GM21360 (cell line): ENCODE results near the gene TST.

Experiments used
- ATAC-seq: cut with Tn5 transposase; IDR thresholded peaks from one replicate; pipeline ENCODE4 v1.9.1; 2021; ENCODE audit warnings: mild to moderate bottlenecking, moderate library complexity; ENCODE audit not compliant: unreplicated experiment

TST gene

GRCh38 chr22:37016134-37016910, 2.9 kb downstream of the TST start:
- no peak for ATAC-seq

GRCh38 chr22:37015587-37015878, 3.7 kb downstream of the TST start:
- ATAC-seq = no peak

- ATAC-seq = no peak
Measured at GRCh38 chr22:37014835-37015586, 4.2 kb downstream of the TST start.

- ATAC-seq = no peak
Measured at GRCh38 chr22:37014415-37014806, 4.8 kb downstream of the TST start.

- no peak for ATAC-seq
Measured at GRCh38 chr22:37012956-37013355, 6.3 kb downstream of the TST start.

- no peak for ATAC-seq
Measured at GRCh38 chr22:37012262-37012904, 6.9 kb downstream of the TST start.

GRCh38 chr22:37011472-37011871, 7.8 kb downstream of the TST start:
- ATAC-seq = no peak

GRCh38 chr22:37010976-37011375, 8.3 kb downstream of the TST start:
- no peak for ATAC-seq

GRCh38 chr22:37010174-37010573, 9.1 kb downstream of the TST start:
- ATAC-seq = no peak

- no peak for ATAC-seq
Measured at GRCh38 chr22:37009490-37009889, 9.8 kb downstream of the TST start.

GRCh38 chr22:37008365-37008764, 10.9 kb downstream of the TST start:
- no peak for ATAC-seq

- ATAC-seq = no peak
Measured at GRCh38 chr22:37007651-37008050, 11.6 kb downstream of the TST start.

GRCh38 chr22:37002633-37003032, 16.6 kb downstream of the TST start:
- ATAC-seq = no peak

GRCh38 chr22:37001826-37002225, 17.4 kb downstream of the TST start:
- ATAC-seq = no peak

GRCh38 chr22:37000676-37001534, 18.3 kb downstream of the TST start:
- no peak for ATAC-seq

GRCh38 chr22:36999463-36999862, 19.8 kb downstream of the TST start:
- no peak for ATAC-seq

- ATAC-seq = no peak
Measured at GRCh38 chr22:36998620-36999351, 20.5 kb downstream of the TST start.

GRCh38 chr22:36997746-36998145, 21.5 kb downstream of the TST start:
- no peak for ATAC-seq

GRCh38 chr22:36991206-36991605, 28.0 kb downstream of the TST start:
- no peak for ATAC-seq

GRCh38 chr22:36990457-36990856, 28.8 kb downstream of the TST start:
- no peak for ATAC-seq
